ENCODE measurements around the gene EEF1A2.

- TF ChIP-seq CTCF (IDR thresholded peaks at IDR 0.05) (no peak), POLR2AphosphoS5 (IDR thresholded peaks at IDR 0.05) (no peak), POLR2A (IDR thresholded peaks at IDR 0.05; ENCODE audit: low read depth) (no peak)
These were observed 1.5 kb downstream of the EEF1A2 start for GRCh38 chr20:63497138-63497945.
